ENCODE measurements around the gene KRT5.

DNA sequence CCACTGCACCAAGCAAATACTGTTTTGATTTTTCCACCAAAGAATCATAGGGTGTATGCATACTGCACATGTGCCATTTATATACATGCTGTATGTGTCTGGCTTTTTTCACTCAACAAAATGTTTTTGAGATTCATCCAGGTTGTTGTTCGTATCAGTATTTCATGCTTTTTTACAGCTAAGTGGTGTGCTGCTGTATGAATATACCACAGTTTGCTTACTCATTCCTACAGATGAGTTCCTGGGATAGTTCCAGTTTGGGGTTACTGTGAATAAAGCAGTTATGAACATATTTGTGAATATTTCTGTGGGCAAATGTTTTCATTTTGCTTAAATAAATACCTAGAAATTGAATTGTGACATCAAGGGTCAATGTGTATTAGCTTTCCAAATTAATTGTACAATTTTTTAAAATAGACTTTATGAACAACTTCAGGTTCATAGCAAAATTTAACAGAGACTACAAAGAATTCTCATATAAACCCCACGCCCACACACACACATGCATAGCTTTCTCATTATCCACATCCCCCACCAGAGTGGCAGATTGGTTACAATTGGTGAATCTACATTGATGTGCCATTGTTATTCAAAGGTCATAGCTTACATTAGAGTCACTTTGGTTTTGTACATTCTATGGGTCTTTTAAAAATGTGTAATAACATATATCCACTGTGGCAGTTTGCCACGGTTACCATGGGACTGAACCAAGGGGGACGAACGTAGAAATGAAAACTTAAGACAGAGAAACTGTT lies 20.2 kb downstream of the KRT5 start:
- TF ChIP-seq, protein P1, sequence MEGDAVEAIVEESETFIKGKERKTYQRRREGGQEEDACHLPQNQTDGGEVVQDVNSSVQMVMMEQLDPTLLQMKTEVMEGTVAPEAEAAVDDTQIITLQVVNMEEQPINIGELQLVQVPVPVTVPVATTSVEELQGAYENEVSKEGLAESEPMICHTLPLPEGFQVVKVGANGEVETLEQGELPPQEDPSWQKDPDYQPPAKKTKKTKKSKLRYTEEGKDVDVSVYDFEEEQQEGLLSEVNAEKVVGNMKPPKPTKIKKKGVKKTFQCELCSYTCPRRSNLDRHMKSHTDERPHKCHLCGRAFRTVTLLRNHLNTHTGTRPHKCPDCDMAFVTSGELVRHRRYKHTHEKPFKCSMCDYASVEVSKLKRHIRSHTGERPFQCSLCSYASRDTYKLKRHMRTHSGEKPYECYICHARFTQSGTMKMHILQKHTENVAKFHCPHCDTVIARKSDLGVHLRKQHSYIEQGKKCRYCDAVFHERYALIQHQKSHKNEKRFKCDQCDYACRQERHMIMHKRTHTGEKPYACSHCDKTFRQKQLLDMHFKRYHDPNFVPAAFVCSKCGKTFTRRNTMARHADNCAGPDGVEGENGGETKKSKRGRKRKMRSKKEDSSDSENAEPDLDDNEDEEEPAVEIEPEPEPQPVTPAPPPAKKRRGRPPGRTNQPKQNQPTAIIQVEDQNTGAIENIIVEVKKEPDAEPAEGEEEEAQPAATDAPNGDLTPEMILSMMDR (conservative IDR thresholded peaks at IDR 0.05 in 1 of 2, IDR thresholded peaks at IDR 0.05 in 1 of 2; ENCODE audit: low read depth in 1 of 2, low read length in 2 of 2): no peak
- no peak for TF ChIP-seq EZH2 (IDR thresholded peaks at IDR 0.05; ENCODE audit: low read length, missing control alignments)
